Peyer's patch (tissue), 4 donors: Measurements from ENCODE around the gene ARHGAP23.

Experiments
- CTCF ChIP-seq, 6 experiments: fragments of 450-650 bp in 4 of 6; fragments of 200-600 bp in 2 of 6; sonication (generic) in 1 of 6; IDR thresholded peaks; one replicate each; pipeline ENCODE4 v1.5.1; 2017 to 2019; ENCODE audit warnings: antibody characterized with exemption in 6 of 6, mild to moderate bottlenecking in 3 of 6, moderate library complexity in 1 of 6
- POLR2A ChIP-seq, 2 donors: fragments of 450-650 bp; IDR thresholded peaks; one replicate each; pipeline ENCODE4 v1.5.1; 2017; ENCODE audit warnings: antibody characterized with exemption in 2 of 2, mild to moderate bottlenecking in 2 of 2, moderate library complexity in 2 of 2

GRCh38 chr17:38460082-38460715 lies 31.9 kb downstream of the ARHGAP23 start:
- no peak for TF ChIP-seq CTCF (IDR thresholded peaks at IDR 0.05)
- no peak for TF ChIP-seq POLR2A (IDR thresholded peaks at IDR 0.05)
